ENCODE data around the gene NR2C2. TPM values are rescaled to one million over a fixed set of nuclear protein-coding genes. Genes with fewer than 3 reads are reported as not detected.

The NR2C2 gene
- total and polyA plus RNA-seq, 5 donors from 2014 or later: 9.3 to 61.5 (median 12.4) TPM

GRCh38 chr3:14906355-14906971 is 40.9 kb upstream of the NR2C2 start:
- ATAC-seq (ENCODE audit: low read depth in 2 of 2): no peak
- no peak overlapping the region for H3K27ac ChIP-seq (ENCODE audit: insufficient read depth, low read length, poor library complexity, severe bottlenecking)

DNA sequence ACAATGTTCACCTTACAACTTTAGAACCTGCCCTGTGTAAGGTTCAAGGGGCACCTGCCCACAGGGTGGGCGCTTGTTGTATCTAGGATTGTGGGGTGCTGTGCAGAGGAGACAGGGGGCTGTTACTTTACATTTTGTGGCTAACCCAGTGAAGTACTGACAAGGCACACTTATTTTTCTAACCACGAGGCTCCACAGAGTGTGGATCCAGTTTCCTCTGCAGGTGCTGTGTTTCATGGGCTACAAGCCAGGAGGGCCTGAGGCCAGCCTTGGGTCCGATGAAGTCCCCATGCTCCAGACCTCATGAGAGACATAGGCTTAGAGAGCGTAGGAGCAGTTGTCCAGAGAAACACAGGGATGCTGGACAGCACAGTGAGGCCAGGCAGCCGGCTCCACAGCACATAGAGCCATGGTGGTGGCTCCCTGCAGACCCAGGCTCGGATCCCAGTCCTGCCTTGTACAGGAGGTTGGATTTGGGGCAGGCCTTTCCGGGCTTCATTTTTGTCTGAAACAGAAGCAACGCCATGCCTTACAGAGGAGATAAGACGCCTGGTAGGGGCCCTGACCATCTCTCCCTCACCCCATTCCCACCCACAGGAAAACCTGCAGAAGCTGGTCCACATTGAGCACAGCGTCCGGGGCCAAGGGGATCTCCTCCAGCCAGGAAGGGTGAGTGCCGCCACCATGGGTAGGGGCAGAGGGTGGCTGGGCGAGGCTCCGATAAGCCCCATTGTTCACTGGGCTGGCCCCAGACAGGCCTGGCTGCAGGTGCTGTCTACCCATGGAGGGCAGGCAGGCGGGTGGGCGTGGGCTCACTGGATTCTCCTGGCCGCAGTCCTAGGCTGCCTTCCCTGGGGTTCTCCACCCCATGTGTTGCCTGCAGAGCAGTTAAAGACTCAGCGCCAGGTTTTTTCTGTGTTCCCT is 40.1 kb upstream of the NR2C2 start:
- ATAC-seq (ENCODE audit: low read depth in 2 of 2) (no peak), DNase-seq (no peak)
- H3K27me3 ChIP-seq (ENCODE audit: control insufficient read depth, insufficient read depth, low read length): peaks cover 5% of the 10 kb centered on the region
- no peaks in the 10 kb centered on the region for H3K36me3 ChIP-seq (ENCODE audit: control insufficient read depth, insufficient read depth, low read length)
- no peaks in the 10 kb centered on the region for H3K36me3 Mint-ChIP-seq
- no peak overlapping the region for H3K27ac Mint-ChIP-seq
- no peaks in the 10 kb centered on the region for H3K4me1 ChIP-seq (ENCODE audit: control insufficient read depth, insufficient read depth, low read length, poor library complexity, severe bottlenecking)
- peaks cover 17% of the 10 kb centered on the region for H3K27me3 Mint-ChIP-seq
- H3K9me3 ChIP-seq (ENCODE audit: control insufficient read depth in 2 of 2, low read length in 2 of 2): no peaks in the 10 kb centered on the region
- H3K9me3 Mint-ChIP-seq: peaks cover 0 to 9% (median 3%) of the 10 kb centered on the region in 7 donors
- H3K4me1 Mint-ChIP-seq: no peaks in the 10 kb centered on the region
- H3K4me3 Mint-ChIP-seq: no peak overlapping the region
- no peak overlapping the region for H3K27ac ChIP-seq (ENCODE audit: insufficient read depth, low read length, poor library complexity, severe bottlenecking)
- H3K4me3 ChIP-seq (ENCODE audit: low read depth, low read length): no peak overlapping the region

More at GRCh38 chr3:14906355-14906971, 40.9 kb upstream of the NR2C2 start:
- Mint-ChIP-seq H3K9me3 (peaks cover 0 to 9% (median 3%) of the 10 kb centered on the region in 7 donors), H3K4me3 (no peak overlapping the region), H3K27me3 (peaks cover 15% of the 10 kb centered on the region), H3K4me1 (no peaks in the 10 kb centered on the region), H3K36me3 (no peaks in the 10 kb centered on the region), H3K27ac (no peak overlapping the region)
- Histone ChIP-seq H3K9me3 (ENCODE audit: control insufficient read depth in 2 of 2, low read length in 2 of 2) (no peaks in the 10 kb centered on the region), H3K4me1 (ENCODE audit: control insufficient read depth, insufficient read depth, low read length, poor library complexity, severe bottlenecking) (no peaks in the 10 kb centered on the region), H3K27me3 (ENCODE audit: control insufficient read depth, insufficient read depth, low read length) (peaks cover 5% of the 10 kb centered on the region), H3K36me3 (ENCODE audit: control insufficient read depth, insufficient read depth, low read length) (no peaks in the 10 kb centered on the region), H3K4me3 (ENCODE audit: low read depth, low read length) (no peak overlapping the region)
- no peak for DNase-seq

- Mint-ChIP-seq H3K27ac (no peak overlapping the region), H3K36me3 (no peaks in the 10 kb centered on the region), H3K9me3 (peaks cover 0 to 9% (median 2%) of the 10 kb centered on the region in 7 donors), H3K4me1 (no peaks in the 10 kb centered on the region), H3K27me3 (peaks cover 30% of the 10 kb centered on the region), H3K4me3 (no peak overlapping the region)
- H3K9me3 ChIP-seq (ENCODE audit: control insufficient read depth in 2 of 2, low read length in 2 of 2): no peaks in the 10 kb centered on the region
- ATAC-seq (ENCODE audit: low read depth in 2 of 2) (no peak), DNase-seq (no peak)
- H3K27ac ChIP-seq (ENCODE audit: insufficient read depth, low read length, poor library complexity, severe bottlenecking): no peak overlapping the region
- no peaks in the 10 kb centered on the region for H3K4me1 ChIP-seq (ENCODE audit: control insufficient read depth, insufficient read depth, low read length, poor library complexity, severe bottlenecking)
- peaks cover 5% of the 10 kb centered on the region for H3K27me3 ChIP-seq (ENCODE audit: control insufficient read depth, insufficient read depth, low read length)
- H3K4me3 ChIP-seq (ENCODE audit: low read depth, low read length): no peak overlapping the region
- H3K36me3 ChIP-seq (ENCODE audit: control insufficient read depth, insufficient read depth, low read length): no peaks in the 10 kb centered on the region
Measured at GRCh38 chr3:14909250-14909649, 38.1 kb upstream of the NR2C2 start.

DNA sequence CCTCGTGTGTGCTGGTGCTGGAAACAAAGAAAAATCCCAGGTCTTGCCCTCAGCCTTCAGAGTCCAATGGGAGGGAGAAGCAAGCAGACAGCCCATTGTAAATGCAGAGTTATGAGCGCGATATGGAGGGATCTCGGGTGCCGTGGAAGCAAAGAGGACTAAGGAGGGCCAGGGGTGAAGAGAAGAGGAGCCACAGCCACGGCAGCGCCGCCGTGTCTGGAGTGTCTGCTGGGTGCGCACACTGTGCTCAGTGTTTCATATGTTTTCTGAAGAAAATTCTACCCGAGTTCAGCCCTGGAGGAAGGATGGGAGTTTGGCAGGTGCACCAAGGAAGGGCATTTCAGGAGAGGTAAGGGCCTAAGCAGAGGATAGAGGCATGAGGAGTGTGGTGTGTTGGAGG is 35.7 kb upstream of the NR2C2 start:
- Histone ChIP-seq H3K27me3 (ENCODE audit: control insufficient read depth, insufficient read depth, low read length) (peaks cover 4% of the 10 kb centered on the region), H3K36me3 (ENCODE audit: control insufficient read depth, insufficient read depth, low read length) (no peaks in the 10 kb centered on the region)
- no peaks in the 10 kb centered on the region for H3K4me1 Mint-ChIP-seq

DNA sequence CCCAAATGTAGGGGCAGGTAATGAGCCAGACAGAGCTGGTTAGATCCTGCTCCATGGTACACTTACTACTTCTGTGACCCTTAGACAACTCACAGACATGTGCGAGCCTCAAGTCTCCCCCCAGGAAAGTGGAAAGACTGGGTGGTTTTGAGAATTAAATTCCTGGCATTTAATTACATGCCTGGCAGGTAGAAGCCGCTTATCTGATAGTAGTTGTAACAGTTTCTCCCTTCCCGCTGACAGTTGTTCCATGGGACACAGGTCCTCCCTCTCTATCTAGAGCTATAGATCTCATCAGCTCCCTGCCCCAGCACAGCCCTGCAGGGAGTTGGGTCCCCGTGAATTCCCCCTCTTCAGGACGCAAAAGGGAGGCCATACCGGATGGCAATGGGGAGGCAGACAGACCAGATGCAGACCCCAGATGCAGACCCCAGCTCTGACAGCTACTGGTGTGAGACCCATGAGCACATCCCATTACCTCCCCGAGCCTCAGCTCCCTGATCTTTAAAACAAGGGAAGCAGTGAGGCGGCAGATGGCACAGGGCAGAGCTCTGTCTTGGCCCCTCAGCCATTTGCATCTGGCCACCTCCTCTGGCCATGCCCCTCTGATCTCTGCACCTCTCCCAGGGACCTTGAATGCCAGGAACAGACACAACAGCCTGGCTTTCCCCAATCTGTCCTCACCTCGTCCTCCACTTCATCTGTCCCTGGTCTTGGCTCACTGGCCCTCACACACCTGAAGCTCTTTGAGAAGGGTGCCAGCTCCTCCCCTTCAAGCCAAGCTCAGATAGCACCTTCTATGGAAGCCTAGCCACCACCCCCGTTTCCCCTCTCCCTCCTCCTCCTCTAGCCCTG is 34.1 kb upstream of the NR2C2 start:
- no peaks in the 10 kb centered on the region for H3K9me3 ChIP-seq (ENCODE audit: control insufficient read depth in 2 of 2, low read length in 2 of 2)
- Mint-ChIP-seq H3K27ac (no peak overlapping the region), H3K9me3 (peaks cover 0 to 2% (median 0%) of the 10 kb centered on the region in 7 donors), H3K4me1 (no peaks in the 10 kb centered on the region), H3K4me3 (no peak overlapping the region), H3K36me3 (no peaks in the 10 kb centered on the region), H3K27me3 (peaks cover 27% of the 10 kb centered on the region)
- no peak overlapping the region for H3K27ac ChIP-seq (ENCODE audit: insufficient read depth, low read length, poor library complexity, severe bottlenecking)
- ATAC-seq (ENCODE audit: low read depth in 2 of 2) (no peak), DNase-seq (no peak)
- no peak overlapping the region for H3K4me3 ChIP-seq (ENCODE audit: low read depth, low read length)
- H3K36me3 ChIP-seq (ENCODE audit: control insufficient read depth, insufficient read depth, low read length): no peaks in the 10 kb centered on the region
- H3K4me1 ChIP-seq (ENCODE audit: control insufficient read depth, insufficient read depth, low read length, poor library complexity, severe bottlenecking): no peaks in the 10 kb centered on the region
- no peaks in the 10 kb centered on the region for H3K27me3 ChIP-seq (ENCODE audit: control insufficient read depth, insufficient read depth, low read length)

More for the DNA sequence above, 35.7 kb upstream of the NR2C2 start:
- Mint-ChIP-seq H3K27ac (peak overlapping the region in 1 of 3 donors; percentile 63), H3K36me3 (no peaks in the 10 kb centered on the region), H3K27me3 (peaks cover 29% of the 10 kb centered on the region), H3K9me3 (no peaks in the 10 kb centered on the region), H3K4me3 (no peak overlapping the region)
- H3K27ac ChIP-seq (ENCODE audit: insufficient read depth, low read length, poor library complexity, severe bottlenecking): no peak overlapping the region
- DNase-seq (no peak), ATAC-seq (ENCODE audit: low read depth in 2 of 2) (no peak)
- H3K4me3 ChIP-seq (ENCODE audit: low read depth, low read length): no peak overlapping the region
- H3K4me1 ChIP-seq (ENCODE audit: control insufficient read depth, insufficient read depth, low read length, poor library complexity, severe bottlenecking): no peaks in the 10 kb centered on the region
- H3K9me3 ChIP-seq (ENCODE audit: control insufficient read depth in 2 of 2, low read length in 2 of 2): no peaks in the 10 kb centered on the region

GRCh38 chr3:14913926-14914778 is 33.2 kb upstream of the NR2C2 start:
- no peaks in the 10 kb centered on the region for H3K9me3 ChIP-seq (ENCODE audit: control insufficient read depth in 2 of 2, low read length in 2 of 2)
- no peaks in the 10 kb centered on the region for H3K36me3 ChIP-seq (ENCODE audit: control insufficient read depth, insufficient read depth, low read length)
- Mint-ChIP-seq H3K27ac (no peak overlapping the region), H3K4me3 (no peak overlapping the region), H3K9me3 (peaks cover 0 to 2% (median 0%) of the 10 kb centered on the region in 7 donors), H3K4me1 (no peaks in the 10 kb centered on the region), H3K36me3 (no peaks in the 10 kb centered on the region), H3K27me3 (peaks cover 27% of the 10 kb centered on the region)
- DNase-seq: no peak
- H3K27me3 ChIP-seq (ENCODE audit: control insufficient read depth, insufficient read depth, low read length): no peaks in the 10 kb centered on the region
- ATAC-seq (ENCODE audit: low read depth in 2 of 2): no peak
- H3K4me1 ChIP-seq (ENCODE audit: control insufficient read depth, insufficient read depth, low read length, poor library complexity, severe bottlenecking): no peaks in the 10 kb centered on the region
- no peak overlapping the region for H3K4me3 ChIP-seq (ENCODE audit: low read depth, low read length)
- H3K27ac ChIP-seq (ENCODE audit: insufficient read depth, low read length, poor library complexity, severe bottlenecking): no peak overlapping the region

- Histone ChIP-seq H3K4me1 (ENCODE audit: control insufficient read depth, insufficient read depth, low read length, poor library complexity, severe bottlenecking) (no peaks in the 10 kb centered on the region), H3K36me3 (ENCODE audit: control insufficient read depth, insufficient read depth, low read length) (no peaks in the 10 kb centered on the region), H3K27me3 (ENCODE audit: control insufficient read depth, insufficient read depth, low read length) (no peaks in the 10 kb centered on the region), H3K27ac (ENCODE audit: insufficient read depth, low read length, poor library complexity, severe bottlenecking) (no peak overlapping the region), H3K9me3 (ENCODE audit: control insufficient read depth in 2 of 2, low read length in 2 of 2) (no peaks in the 10 kb centered on the region), H3K4me3 (ENCODE audit: low read depth, low read length) (no peak overlapping the region)
- peaks cover 27% of the 10 kb centered on the region for H3K27me3 Mint-ChIP-seq
- H3K9me3 Mint-ChIP-seq: peaks cover 0 to 2% (median 0%) of the 10 kb centered on the region in 7 donors
- no peak overlapping the region for H3K27ac Mint-ChIP-seq
- no peaks in the 10 kb centered on the region for H3K4me1 Mint-ChIP-seq
- DNase-seq: no peak
- no peak for ATAC-seq (ENCODE audit: low read depth in 2 of 2)
- no peak overlapping the region for H3K4me3 Mint-ChIP-seq
- no peaks in the 10 kb centered on the region for H3K36me3 Mint-ChIP-seq
Measured at GRCh38 chr3:14914779-14915117, 32.6 kb upstream of the NR2C2 start.

Data from CD4-positive, CD25-positive, alpha-beta regulatory T cell (primary cell).